Glutamatergic neuron (in vitro differentiated cells): ENCODE measurements around the gene LPCAT1. TPM values are rescaled to one million over a fixed set of nuclear protein-coding genes. Genes with fewer than 3 reads are reported as not detected.
A peak's percentile ranks its signal among the peaks of the same experiment; 100 is the strongest.

Source experiments
- DNase-seq: peaks from one replicate; pipeline ENCODE4 v3.0.0; 2022
- H3K27ac Mint-ChIP-seq: one replicate; pipeline ENCODE4 v1.8.0; 2020; ENCODE audit warnings: mild to moderate bottlenecking, mixed read lengths, inconsistent platforms; ENCODE audit not compliant: unreplicated experiment
- H3K27me3 Mint-ChIP-seq: one replicate; pipeline ENCODE4 v1.8.0; 2020; ENCODE audit warnings: mild to moderate bottlenecking, moderate library complexity, mixed read lengths, inconsistent platforms; ENCODE audit not compliant: unreplicated experiment
- H3K36me3 Mint-ChIP-seq: one replicate; pipeline ENCODE4 v1.8.0; 2020; ENCODE audit warnings: mild to moderate bottlenecking, mixed read lengths, inconsistent platforms; ENCODE audit not compliant: unreplicated experiment
- H3K4me1 Mint-ChIP-seq: one replicate; pipeline ENCODE4 v1.8.0; 2020; ENCODE audit warnings: mild to moderate bottlenecking, low read depth, mixed read lengths, inconsistent platforms; ENCODE audit not compliant: unreplicated experiment
- H3K4me3 Mint-ChIP-seq: one replicate; pipeline ENCODE4 v1.8.0; 2020; ENCODE audit warnings: mild to moderate bottlenecking, mixed read lengths, inconsistent platforms; ENCODE audit not compliant: unreplicated experiment
- H3K9me3 Mint-ChIP-seq: one replicate; pipeline ENCODE4 v1.8.0; 2020; ENCODE audit warnings: mild to moderate bottlenecking, moderate library complexity, mixed read lengths, inconsistent platforms; ENCODE audit not compliant: unreplicated experiment
- total RNA-seq: library from RNA; stranded (reverse); fragmentation: NEBNext Ultra II Directional; extraction: Animal tissue kit (Norgen Biotek cat#: 25700); gene quantifications from one replicate; pipeline ENCODE4 v1.2.1, GENCODE V29; 2021; ENCODE audit not compliant: unreplicated experiment
- TF ChIP-seq, protein P1 (sequence below): fragments of 200-600 bp; sonication (generic); IDR thresholded peaks from one replicate; pipeline ENCODE4 v1.5.0; 2021; ENCODE audit not compliant: partially characterized antibody, unreplicated experiment

LPCAT1 gene
- total RNA-seq, 1 donor from 2014 or later: 113 TPM

DNA sequence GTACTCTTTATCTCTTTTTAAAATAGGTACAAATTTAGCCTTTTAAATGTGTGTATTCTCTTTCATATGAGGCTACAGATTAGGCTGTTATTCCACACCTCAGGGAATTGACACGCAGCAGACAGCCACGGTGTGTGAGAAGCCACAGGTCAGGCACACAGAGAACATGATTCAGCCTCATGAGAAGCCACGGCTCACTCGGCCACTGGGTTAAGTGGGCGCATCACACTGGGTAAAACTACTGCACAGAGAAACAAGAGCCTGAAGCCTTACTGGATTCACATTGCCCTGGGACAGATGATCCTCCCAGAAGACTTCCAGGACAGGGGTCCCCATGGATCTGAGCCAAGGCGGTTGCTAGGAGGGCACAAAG lies 28.2 kb downstream of the LPCAT1 start:
- peaks cover 4% of the 10 kb centered on the region for H3K9me3 Mint-ChIP-seq

DNA sequence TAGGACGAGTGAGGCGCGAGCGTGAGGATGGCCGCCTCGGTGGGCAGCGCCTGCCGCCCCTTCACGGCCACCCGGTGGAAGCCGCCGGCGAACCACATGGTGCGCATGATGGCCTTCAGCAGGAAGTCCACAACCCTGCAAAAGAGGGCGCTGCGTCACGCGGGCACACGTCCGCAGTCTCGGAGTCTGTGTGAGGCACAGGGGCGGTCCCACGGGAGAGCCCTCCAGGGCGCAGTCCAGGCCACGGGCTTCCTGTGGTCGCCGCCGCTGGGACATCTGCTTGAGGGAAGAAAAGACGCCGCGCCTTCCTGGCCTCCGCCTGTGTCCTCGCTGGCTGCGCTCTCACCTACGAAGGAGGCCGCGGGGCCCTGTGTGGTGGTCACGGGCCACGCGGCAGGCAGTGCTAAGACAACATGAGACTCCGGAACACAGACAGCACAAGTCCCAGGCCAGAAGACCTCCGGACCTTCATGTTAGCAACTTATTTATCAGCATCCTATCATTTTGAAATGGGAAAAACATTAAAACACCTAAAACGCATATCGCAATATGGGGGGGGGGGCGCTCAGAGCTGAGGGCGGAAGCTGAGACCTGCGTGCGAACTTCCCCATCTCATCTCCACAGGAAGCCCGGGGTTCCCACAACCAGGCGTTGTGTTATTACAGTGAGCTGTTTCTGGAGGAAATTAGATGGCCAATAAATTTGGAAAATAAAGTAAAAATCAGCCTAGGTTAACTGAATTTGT lies 28.8 kb downstream of the LPCAT1 start:
- H3K36me3 Mint-ChIP-seq: peaks cover 4% of the 10 kb centered on the region
- no peaks in the 10 kb centered on the region for H3K27me3 Mint-ChIP-seq
- no peak overlapping the region for H3K4me3 Mint-ChIP-seq
- no peak for DNase-seq
- H3K9me3 Mint-ChIP-seq: peaks cover 2% of the 10 kb centered on the region
- TF ChIP-seq, protein P1, sequence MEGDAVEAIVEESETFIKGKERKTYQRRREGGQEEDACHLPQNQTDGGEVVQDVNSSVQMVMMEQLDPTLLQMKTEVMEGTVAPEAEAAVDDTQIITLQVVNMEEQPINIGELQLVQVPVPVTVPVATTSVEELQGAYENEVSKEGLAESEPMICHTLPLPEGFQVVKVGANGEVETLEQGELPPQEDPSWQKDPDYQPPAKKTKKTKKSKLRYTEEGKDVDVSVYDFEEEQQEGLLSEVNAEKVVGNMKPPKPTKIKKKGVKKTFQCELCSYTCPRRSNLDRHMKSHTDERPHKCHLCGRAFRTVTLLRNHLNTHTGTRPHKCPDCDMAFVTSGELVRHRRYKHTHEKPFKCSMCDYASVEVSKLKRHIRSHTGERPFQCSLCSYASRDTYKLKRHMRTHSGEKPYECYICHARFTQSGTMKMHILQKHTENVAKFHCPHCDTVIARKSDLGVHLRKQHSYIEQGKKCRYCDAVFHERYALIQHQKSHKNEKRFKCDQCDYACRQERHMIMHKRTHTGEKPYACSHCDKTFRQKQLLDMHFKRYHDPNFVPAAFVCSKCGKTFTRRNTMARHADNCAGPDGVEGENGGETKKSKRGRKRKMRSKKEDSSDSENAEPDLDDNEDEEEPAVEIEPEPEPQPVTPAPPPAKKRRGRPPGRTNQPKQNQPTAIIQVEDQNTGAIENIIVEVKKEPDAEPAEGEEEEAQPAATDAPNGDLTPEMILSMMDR: no peak
- peaks cover 23% of the 10 kb centered on the region for H3K4me1 Mint-ChIP-seq
- no peak overlapping the region for H3K27ac Mint-ChIP-seq

More for the DNA sequence above, 28.2 kb downstream of the LPCAT1 start:
- H3K4me1 Mint-ChIP-seq: peaks cover 21% of the 10 kb centered on the region
- no peak for DNase-seq
- no peak overlapping the region for H3K4me3 Mint-ChIP-seq
- H3K36me3 Mint-ChIP-seq: peaks cover 4% of the 10 kb centered on the region
- no peak overlapping the region for H3K27ac Mint-ChIP-seq
- TF ChIP-seq, protein P1: no peak
- peaks cover 2% of the 10 kb centered on the region for H3K27me3 Mint-ChIP-seq

DNA sequence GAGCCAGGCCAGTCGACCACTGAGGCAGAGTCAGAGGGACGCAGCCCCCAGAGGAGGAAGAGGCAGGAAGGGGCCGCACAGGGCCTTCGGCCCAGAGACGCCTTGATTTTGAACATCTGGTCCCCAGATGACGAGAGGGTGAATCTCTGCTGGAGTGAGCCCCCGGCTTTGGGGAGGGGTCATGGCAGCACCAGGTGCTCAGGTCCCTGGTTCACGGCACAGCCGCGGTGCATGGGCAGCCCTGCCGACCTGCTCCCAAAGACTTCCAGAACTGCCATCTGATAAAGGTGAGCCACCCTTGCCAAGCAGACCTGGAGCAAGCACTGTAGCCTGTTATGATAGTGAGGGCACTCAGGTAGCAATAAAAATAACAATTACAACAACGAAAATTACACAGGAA lies 29.8 kb downstream of the LPCAT1 start:
- peaks cover 4% of the 10 kb centered on the region for H3K36me3 Mint-ChIP-seq
- DNase-seq: no peak
- H3K9me3 Mint-ChIP-seq: peaks cover 2% of the 10 kb centered on the region
- TF ChIP-seq, protein P1: no peak
- H3K4me1 Mint-ChIP-seq: peaks cover 23% of the 10 kb centered on the region
- no peaks in the 10 kb centered on the region for H3K27me3 Mint-ChIP-seq
- H3K27ac Mint-ChIP-seq: peak overlapping the region; percentile 59
- no peak overlapping the region for H3K4me3 Mint-ChIP-seq

DNA sequence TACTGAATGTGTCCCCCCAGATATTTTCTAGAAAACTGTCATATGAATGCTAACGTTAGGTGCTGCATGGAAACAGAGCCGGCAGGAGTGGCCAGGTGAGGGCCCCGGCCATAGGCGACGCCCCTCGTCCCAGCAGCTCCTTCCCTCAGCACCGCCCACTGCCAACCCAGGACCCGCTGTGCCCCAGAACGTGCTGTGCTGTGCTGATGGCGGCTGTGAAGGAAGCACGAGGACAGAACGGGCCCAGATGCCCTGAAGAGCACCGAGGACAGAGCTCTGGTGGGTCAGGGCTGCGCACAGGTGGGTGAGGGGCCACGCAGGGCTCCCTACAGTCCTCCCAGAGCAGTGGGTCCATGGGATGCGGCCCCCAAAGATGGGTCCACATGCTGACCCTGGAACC lies 30.3 kb downstream of the LPCAT1 start:
- no peaks in the 10 kb centered on the region for H3K27me3 Mint-ChIP-seq
- H3K9me3 Mint-ChIP-seq: peaks cover 2% of the 10 kb centered on the region
- H3K27ac Mint-ChIP-seq: no peak overlapping the region
- TF ChIP-seq, protein P1: no peak
- DNase-seq: no peak
- H3K4me3 Mint-ChIP-seq: no peak overlapping the region
- peaks cover 4% of the 10 kb centered on the region for H3K36me3 Mint-ChIP-seq
- H3K4me1 Mint-ChIP-seq: peaks cover 19% of the 10 kb centered on the region

DNA sequence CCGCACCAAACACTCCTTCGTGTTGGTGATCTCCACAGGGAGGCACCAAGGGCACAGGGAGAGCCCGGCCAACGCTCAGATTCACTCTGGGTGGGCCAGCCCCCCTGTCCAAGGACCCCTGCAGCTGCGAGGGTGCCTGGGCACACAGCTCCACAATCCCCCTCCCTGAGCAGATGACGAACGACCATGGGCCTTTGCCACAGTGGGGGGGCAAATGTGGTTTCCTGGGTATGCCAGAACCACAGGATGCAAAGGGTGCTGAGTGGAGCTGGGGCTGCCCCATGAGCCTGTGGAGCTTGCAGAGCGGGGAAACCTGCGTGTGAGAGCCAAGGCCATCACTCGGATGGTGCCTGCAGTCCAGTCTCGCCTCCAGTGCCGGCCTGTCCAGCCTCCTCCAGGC lies 31.0 kb downstream of the LPCAT1 start:
- Mint-ChIP-seq H3K4me1 (peaks cover 12% of the 10 kb centered on the region), H3K36me3 (peaks cover 9% of the 10 kb centered on the region), H3K27ac (no peak overlapping the region), H3K27me3 (no peaks in the 10 kb centered on the region), H3K4me3 (no peak overlapping the region), H3K9me3 (peaks cover 3% of the 10 kb centered on the region)
- TF ChIP-seq, protein P1: no peak
- DNase-seq: no peak
